SK-N-SH treated with all-trans-retinoic acid at 6 μM for 48 hours (cell line): ENCODE data around the gene HSPA13.

Experiments used
- ATAC-seq: fragments of 200-7000 bp; cut with Tn5 transposase; 3 replicates; pipeline ENCODE4 v1.9.1; 2020; ENCODE audit warnings: mild to moderate bottlenecking, moderate library complexity
- CSDC2 ChIP-seq: fragments of 250-450 bp; sonication (Bioruptor Pico); IDR thresholded peaks from 2 replicates; pipeline ENCODE4 v1.5.0; 2020; ENCODE audit warnings: mild to moderate bottlenecking, moderate library complexity
- CSRNP3 ChIP-seq: fragments of 250-450 bp; sonication (Bioruptor Pico); IDR thresholded peaks from 2 replicates; pipeline ENCODE4 v1.5.1; 2021; ENCODE audit warnings: mild to moderate bottlenecking, moderate library complexity
- ESRRG ChIP-seq: fragments of 250-450 bp; sonication (Bioruptor Pico); IDR thresholded peaks from 2 replicates; pipeline ENCODE4 v1.6.1; 2021; ENCODE audit warnings: mild to moderate bottlenecking
- GLIS3 ChIP-seq: fragments of 250-450 bp; sonication (Bioruptor Pico); IDR thresholded peaks from 2 replicates; pipeline ENCODE4 v1.5.0; 2020; ENCODE audit warnings: mild to moderate bottlenecking, moderate library complexity
- ISL1 ChIP-seq: fragments of 250-450 bp; sonication (Bioruptor Pico); IDR thresholded peaks from 2 replicates; pipeline ENCODE4 v2.1.2; 2022; ENCODE audit warnings: mild to moderate bottlenecking, moderate library complexity
- OSR1 ChIP-seq: fragments of 250-450 bp; sonication (Bioruptor Pico); IDR thresholded peaks from 2 replicates; pipeline ENCODE4 v1.8.0; 2022; ENCODE audit warnings: moderate library complexity, mild to moderate bottlenecking, inconsistent platforms
- PATZ1 ChIP-seq: fragments of 250-450 bp; sonication (Bioruptor Pico); IDR thresholded peaks from 2 replicates; pipeline ENCODE4 v1.8.0; 2020; ENCODE audit warnings: mild to moderate bottlenecking, moderate library complexity, borderline replicate concordance
- POU6F1 ChIP-seq: fragments of 250-450 bp; sonication (Bioruptor Pico); IDR thresholded peaks from 2 replicates; pipeline ENCODE4 v1.8.0; 2021; ENCODE audit warnings: low read depth, mild to moderate bottlenecking, moderate library complexity, borderline replicate concordance
- PPARA ChIP-seq: fragments of 250-450 bp; sonication (Bioruptor Pico); IDR thresholded peaks from 2 replicates; pipeline ENCODE4 v1.5.0; 2020; ENCODE audit warnings: mild to moderate bottlenecking, borderline replicate concordance
- SNAI2 ChIP-seq: fragments of 250-450 bp; sonication (Bioruptor Pico); IDR thresholded peaks from 2 replicates; pipeline ENCODE4 v1.5.0; 2020; ENCODE audit warnings: mild to moderate bottlenecking, moderate library complexity
- TCF4 ChIP-seq: fragments of 250-450 bp; sonication (Bioruptor Pico); IDR thresholded peaks from 2 replicates; pipeline ENCODE4 v1.8.0; 2021; ENCODE audit warnings: mild to moderate bottlenecking, moderate library complexity, borderline replicate concordance
- ZFP3 ChIP-seq: fragments of 250-450 bp; sonication (Bioruptor Pico); IDR thresholded peaks from 2 replicates; pipeline ENCODE4 v1.5.0; 2020; ENCODE audit warnings: mild to moderate bottlenecking, moderate library complexity
- ZFP30 ChIP-seq: fragments of 450-650 bp; formaldehyde crosslinking; IDR thresholded peaks from 2 replicates; pipeline ENCODE4 v1.5.0; 2022; ENCODE audit warnings: mild to moderate bottlenecking, moderate library complexity
- ZNF565 ChIP-seq: fragments of 450-650 bp; formaldehyde crosslinking; conservative IDR thresholded peaks from 2 replicates; pipeline ENCODE4 v1.5.0; 2020; ENCODE audit warnings: low read depth, mild to moderate bottlenecking, moderate library complexity
- ZNF70 ChIP-seq: fragments of 450-650 bp; formaldehyde crosslinking; IDR thresholded peaks from 2 replicates; pipeline ENCODE4 v1.5.0; 2020; ENCODE audit warnings: mild to moderate bottlenecking, moderate library complexity
- ZNF8 ChIP-seq: fragments of 450-650 bp; formaldehyde crosslinking; IDR thresholded peaks from 2 replicates; pipeline ENCODE4 v1.5.0; 2020; ENCODE audit warnings: mild to moderate bottlenecking, moderate library complexity
- TF ChIP-seq, protein P1 (sequence below): fragments of 250-450 bp; sonication (Bioruptor Pico); IDR thresholded peaks from 2 replicates; pipeline ENCODE4 v1.5.1; 2020; ENCODE audit warnings: low read depth, mild to moderate bottlenecking, moderate library complexity

HSPA13 gene

DNA sequence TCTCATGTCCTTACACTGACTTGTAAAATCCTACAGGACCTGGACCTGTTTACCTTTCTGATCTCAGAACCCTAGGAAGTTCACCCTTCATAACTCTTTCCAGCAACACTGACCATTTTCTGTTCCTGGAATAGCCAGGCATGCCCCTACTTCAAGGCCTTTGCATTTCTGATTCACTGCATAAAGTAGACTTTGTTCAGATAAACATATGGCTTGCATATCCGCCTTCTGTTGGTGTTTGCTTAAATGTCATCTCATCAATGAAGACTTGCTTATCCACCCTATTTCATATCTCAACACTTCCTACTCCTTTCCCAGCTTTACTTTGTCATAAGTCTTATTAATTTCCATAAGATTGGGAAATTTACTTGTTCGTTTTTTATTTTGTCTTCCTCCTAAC is 57.4 kb downstream of the HSPA13 start:
- no peak for ATAC-seq
- TF ChIP-seq POU6F1 (CRISPR knock-in tag) (no peak), TCF4 (CRISPR knock-in tag) (no peak), PPARA (CRISPR knock-in tag) (no peak), ISL1 (CRISPR knock-in tag) (no peak), ZFP30 (CRISPR knock-in tag) (no peak), ESRRG (CRISPR knock-in tag) (no peak), ZNF70 (CRISPR knock-in tag) (no peak), CSDC2 (CRISPR knock-in tag) (no peak), SNAI2 (CRISPR knock-in tag) (no peak), ZFP3 (CRISPR knock-in tag) (no peak), GLIS3 (CRISPR knock-in tag) (no peak), ZNF8 (CRISPR knock-in tag) (no peak), ZNF565 (CRISPR knock-in tag) (no peak), OSR1 (CRISPR knock-in tag) (no peak), CSRNP3 (CRISPR knock-in tag) (no peak), PATZ1 (CRISPR knock-in tag) (no peak)
- TF ChIP-seq, protein P1, sequence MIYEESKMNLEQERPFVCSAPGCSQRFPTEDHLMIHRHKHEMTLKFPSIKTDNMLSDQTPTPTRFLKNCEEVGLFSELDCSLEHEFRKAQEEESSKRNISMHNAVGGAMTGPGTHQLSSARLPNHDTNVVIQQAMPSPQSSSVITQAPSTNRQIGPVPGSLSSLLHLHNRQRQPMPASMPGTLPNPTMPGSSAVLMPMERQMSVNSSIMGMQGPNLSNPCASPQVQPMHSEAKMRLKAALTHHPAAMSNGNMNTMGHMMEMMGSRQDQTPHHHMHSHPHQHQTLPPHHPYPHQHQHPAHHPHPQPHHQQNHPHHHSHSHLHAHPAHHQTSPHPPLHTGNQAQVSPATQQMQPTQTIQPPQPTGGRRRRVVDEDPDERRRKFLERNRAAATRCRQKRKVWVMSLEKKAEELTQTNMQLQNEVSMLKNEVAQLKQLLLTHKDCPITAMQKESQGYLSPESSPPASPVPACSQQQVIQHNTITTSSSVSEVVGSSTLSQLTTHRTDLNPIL (CRISPR knock-in tag): no peak
